Measurements from ENCODE around the gene TMEM115.

The TMEM115 gene

DNA sequence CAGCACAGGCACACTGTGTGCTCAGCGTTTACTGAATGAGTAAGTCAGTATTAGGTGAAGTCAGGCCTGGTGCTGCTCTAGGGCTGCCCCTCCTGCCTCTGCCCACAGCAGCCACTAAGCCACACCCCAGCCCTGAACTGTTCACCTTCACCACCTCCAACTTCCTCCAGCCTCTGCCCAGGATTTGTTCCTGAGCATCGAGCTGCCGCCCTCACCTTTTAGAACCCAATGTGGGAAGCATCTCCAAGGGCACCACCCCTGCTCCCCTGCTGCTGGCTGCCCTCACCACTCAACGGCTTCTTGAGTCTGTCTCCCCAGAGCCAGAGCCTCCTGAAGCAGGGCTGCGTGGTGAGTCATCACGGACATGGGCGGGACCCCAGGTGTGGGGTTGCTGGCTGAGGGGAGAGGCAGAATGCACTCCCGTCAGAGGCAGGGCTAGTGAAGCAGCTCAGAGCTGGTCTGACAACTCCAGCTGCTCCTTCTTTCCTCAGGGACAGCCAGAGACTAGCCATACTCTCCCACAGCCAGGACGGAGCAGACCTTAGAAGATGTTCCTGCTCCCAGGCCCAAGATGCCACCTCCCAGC lies 42.6 kb downstream of the TMEM115 start (continued):
- TF ChIP-seq ZNF843 (tag by site-specific recombination; IDR thresholded peaks at IDR 0.05) (no peak), ZNF223 (tag by site-specific recombination; IDR thresholded peaks at IDR 0.05) (no peak), ZNF174 (tag by site-specific recombination; IDR thresholded peaks at IDR 0.05) (no peak), ZNF19 (tag by site-specific recombination; IDR thresholded peaks at IDR 0.05; ENCODE audit: low read depth) (no peak), BCL11B (tag by site-specific recombination; IDR thresholded peaks at IDR 0.05; ENCODE audit: low read depth) (no peak), ZNF221 (tag by site-specific recombination; IDR thresholded peaks at IDR 0.05; ENCODE audit: borderline replicate concordance) (no peak), ZBTB11 (tag by site-specific recombination; conservative IDR thresholded peaks at IDR 0.05; ENCODE audit: low read depth) (no peak), ZSCAN30 (tag by site-specific recombination; IDR thresholded peaks at IDR 0.05) (no peak), ZNF202 (tag by site-specific recombination; IDR thresholded peaks at IDR 0.05; ENCODE audit: borderline replicate concordance) (no peak), HOXD13 (CRISPR knock-in tag; IDR thresholded peaks at IDR 0.05; ENCODE audit: borderline replicate concordance) (no peak), ZNF488 (tag by site-specific recombination; IDR thresholded peaks at IDR 0.05) (no peak), ZNF266 (tag by site-specific recombination; IDR thresholded peaks at IDR 0.05; ENCODE audit: low read depth) (no peak), ZNF544 (tag by site-specific recombination; IDR thresholded peaks at IDR 0.05) (no peak), ZNF791 (tag by site-specific recombination; IDR thresholded peaks at IDR 0.05) (no peak), ZNF518A (tag by site-specific recombination; conservative IDR thresholded peaks at IDR 0.05; ENCODE audit: low read depth) (no peak), SETDB1 (IDR thresholded peaks at IDR 0.05; ENCODE audit: insufficient read length, low read length) (no peak), ZNF37A (tag by site-specific recombination; IDR thresholded peaks at IDR 0.05) (no peak), KLF10 (tag by site-specific recombination; IDR thresholded peaks at IDR 0.05) (no peak), RBAK (tag by site-specific recombination; IDR thresholded peaks at IDR 0.05) (no peak), OVOL3 (tag by site-specific recombination; IDR thresholded peaks at IDR 0.05) (no peak)
- TF ChIP-seq, protein P1, sequence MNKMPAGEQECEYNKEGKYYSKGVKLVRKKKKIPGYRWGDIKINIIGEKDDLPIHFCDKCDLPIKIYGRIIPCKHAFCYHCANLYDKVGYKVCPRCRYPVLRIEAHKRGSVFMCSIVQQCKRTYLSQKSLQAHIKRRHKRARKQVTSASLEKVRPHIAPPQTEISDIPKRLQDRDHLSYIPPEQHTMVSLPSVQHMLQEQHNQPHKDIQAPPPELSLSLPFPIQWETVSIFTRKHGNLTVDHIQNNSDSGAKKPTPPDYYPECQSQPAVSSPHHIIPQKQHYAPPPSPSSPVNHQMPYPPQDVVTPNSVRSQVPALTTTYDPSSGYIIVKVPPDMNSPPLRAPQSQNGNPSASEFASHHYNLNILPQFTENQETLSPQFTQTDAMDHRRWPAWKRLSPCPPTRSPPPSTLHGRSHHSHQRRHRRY (tag by site-specific recombination; IDR thresholded peaks at IDR 0.05): no peak
- TF ChIP-seq, protein P2, sequence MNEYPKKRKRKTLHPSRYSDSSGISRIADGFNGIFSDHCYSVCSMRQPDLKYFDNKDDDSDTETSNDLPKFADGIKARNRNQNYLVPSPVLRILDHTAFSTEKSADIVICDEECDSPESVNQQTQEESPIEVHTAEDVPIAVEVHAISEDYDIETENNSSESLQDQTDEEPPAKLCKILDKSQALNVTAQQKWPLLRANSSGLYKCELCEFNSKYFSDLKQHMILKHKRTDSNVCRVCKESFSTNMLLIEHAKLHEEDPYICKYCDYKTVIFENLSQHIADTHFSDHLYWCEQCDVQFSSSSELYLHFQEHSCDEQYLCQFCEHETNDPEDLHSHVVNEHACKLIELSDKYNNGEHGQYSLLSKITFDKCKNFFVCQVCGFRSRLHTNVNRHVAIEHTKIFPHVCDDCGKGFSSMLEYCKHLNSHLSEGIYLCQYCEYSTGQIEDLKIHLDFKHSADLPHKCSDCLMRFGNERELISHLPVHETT (tag by site-specific recombination; IDR thresholded peaks at IDR 0.05): no peak
- TF ChIP-seq, protein P3, sequence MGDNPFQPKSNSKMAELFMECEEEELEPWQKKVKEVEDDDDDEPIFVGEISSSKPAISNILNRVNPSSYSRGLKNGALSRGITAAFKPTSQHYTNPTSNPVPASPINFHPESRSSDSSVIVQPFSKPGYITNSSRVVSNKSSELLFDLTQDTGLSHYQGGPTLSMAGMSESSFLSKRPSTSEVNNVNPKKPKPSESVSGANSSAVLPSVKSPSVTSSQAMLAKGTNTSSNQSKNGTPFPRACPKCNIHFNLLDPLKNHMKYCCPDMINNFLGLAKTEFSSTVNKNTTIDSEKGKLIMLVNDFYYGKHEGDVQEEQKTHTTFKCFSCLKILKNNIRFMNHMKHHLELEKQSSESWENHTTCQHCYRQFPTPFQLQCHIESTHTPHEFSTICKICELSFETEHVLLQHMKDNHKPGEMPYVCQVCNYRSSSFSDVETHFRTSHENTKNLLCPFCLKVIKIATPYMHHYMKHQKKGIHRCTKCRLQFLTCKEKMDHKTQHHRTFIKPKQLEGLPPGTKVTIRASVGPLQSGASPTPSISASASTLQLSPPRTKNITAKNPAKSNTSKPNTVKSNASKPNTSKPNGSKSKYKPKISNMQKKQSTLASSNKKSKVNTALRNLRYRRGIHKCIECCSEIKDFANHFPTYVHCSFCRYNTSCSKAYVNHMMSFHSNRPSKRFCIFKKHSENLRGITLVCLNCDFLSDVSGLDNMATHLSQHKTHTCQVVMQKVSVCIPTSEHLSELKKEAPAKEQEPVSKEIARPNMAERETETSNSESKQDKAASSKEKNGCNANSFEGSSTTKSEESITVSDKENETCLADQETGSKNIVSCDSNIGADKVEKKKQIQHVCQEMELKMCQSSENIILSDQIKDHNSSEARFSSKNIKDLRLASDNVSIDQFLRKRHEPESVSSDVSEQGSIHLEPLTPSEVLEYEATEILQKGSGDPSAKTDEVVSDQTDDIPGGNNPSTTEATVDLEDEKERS (tag by site-specific recombination; IDR thresholded peaks at IDR 0.05): no peak
- TF ChIP-seq, protein P4, sequence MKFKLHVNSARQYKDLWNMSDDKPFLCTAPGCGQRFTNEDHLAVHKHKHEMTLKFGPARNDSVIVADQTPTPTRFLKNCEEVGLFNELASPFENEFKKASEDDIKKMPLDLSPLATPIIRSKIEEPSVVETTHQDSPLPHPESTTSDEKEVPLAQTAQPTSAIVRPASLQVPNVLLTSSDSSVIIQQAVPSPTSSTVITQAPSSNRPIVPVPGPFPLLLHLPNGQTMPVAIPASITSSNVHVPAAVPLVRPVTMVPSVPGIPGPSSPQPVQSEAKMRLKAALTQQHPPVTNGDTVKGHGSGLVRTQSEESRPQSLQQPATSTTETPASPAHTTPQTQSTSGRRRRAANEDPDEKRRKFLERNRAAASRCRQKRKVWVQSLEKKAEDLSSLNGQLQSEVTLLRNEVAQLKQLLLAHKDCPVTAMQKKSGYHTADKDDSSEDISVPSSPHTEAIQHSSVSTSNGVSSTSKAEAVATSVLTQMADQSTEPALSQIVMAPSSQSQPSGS (tag by site-specific recombination; IDR thresholded peaks at IDR 0.05; ENCODE audit: low read depth): no peak

Data from HEK293 (cell line).